ENCODE data around the gene NR3C2.

NR3C2 gene

GRCh38 chr4:148112231-148112982 lies 329.8 kb downstream of the NR3C2 start:
- TF ChIP-seq, protein P1, sequence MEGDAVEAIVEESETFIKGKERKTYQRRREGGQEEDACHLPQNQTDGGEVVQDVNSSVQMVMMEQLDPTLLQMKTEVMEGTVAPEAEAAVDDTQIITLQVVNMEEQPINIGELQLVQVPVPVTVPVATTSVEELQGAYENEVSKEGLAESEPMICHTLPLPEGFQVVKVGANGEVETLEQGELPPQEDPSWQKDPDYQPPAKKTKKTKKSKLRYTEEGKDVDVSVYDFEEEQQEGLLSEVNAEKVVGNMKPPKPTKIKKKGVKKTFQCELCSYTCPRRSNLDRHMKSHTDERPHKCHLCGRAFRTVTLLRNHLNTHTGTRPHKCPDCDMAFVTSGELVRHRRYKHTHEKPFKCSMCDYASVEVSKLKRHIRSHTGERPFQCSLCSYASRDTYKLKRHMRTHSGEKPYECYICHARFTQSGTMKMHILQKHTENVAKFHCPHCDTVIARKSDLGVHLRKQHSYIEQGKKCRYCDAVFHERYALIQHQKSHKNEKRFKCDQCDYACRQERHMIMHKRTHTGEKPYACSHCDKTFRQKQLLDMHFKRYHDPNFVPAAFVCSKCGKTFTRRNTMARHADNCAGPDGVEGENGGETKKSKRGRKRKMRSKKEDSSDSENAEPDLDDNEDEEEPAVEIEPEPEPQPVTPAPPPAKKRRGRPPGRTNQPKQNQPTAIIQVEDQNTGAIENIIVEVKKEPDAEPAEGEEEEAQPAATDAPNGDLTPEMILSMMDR (IDR thresholded peaks at IDR 0.05; ENCODE audit: borderline replicate concordance, extremely low read depth, low read length, poor library complexity, severe bottlenecking), result no peak
- TF ChIP-seq EZH2 (IDR thresholded peaks at IDR 0.05; ENCODE audit: borderline replicate concordance, low read depth, low read length, severe bottlenecking), result no peak
- no peaks in the 10 kb centered on the region for H3K4me1 ChIP-seq (ENCODE audit: insufficient read depth, low read length)
- H2AFZ ChIP-seq (ENCODE audit: low read depth, low read length), result no peak overlapping the region
- ATAC-seq (ENCODE audit: insufficient read depth, low read depth) (0 out of 3 replicates have a peak, but pooled peaks have one; percentile 44), DNase-seq (no peak)
- H3K9me3 ChIP-seq (ENCODE audit: insufficient read depth, low read length, severe bottlenecking), result no peaks in the 10 kb centered on the region
- no peak overlapping the region for H3K4me2 ChIP-seq (ENCODE audit: insufficient read depth, low read length)
- no peaks in the 10 kb centered on the region for H4K20me1 ChIP-seq (ENCODE audit: insufficient read depth, low read length)
- no peak overlapping the region for H3K27ac ChIP-seq (ENCODE audit: low read length)
- H3K79me2 ChIP-seq (ENCODE audit: insufficient read depth, low read length), result no peaks in the 10 kb centered on the region
- H3K36me3 ChIP-seq (ENCODE audit: insufficient read depth, low read length), result no peaks in the 10 kb centered on the region
- no peak overlapping the region for H3K4me3 ChIP-seq (ENCODE audit: low read depth in 1 of 2, low read length in 2 of 2)
- H3K9ac ChIP-seq (ENCODE audit: low read depth, low read length), result no peak overlapping the region
- H3K27me3 ChIP-seq (ENCODE audit: insufficient read depth, low read length, poor library complexity), result no peaks in the 10 kb centered on the region

- Histone ChIP-seq H3K79me2 (ENCODE audit: insufficient read depth, low read length) (no peaks in the 10 kb centered on the region), H4K20me1 (ENCODE audit: insufficient read depth, low read length) (no peaks in the 10 kb centered on the region), H3K4me1 (ENCODE audit: insufficient read depth, low read length) (no peaks in the 10 kb centered on the region), H3K9ac (ENCODE audit: low read depth, low read length) (no peak overlapping the region), H3K9me3 (ENCODE audit: insufficient read depth, low read length, severe bottlenecking) (no peaks in the 10 kb centered on the region), H3K36me3 (ENCODE audit: insufficient read depth, low read length) (no peaks in the 10 kb centered on the region), H2AFZ (ENCODE audit: low read depth, low read length) (no peak overlapping the region), H3K4me2 (ENCODE audit: insufficient read depth, low read length) (no peak overlapping the region), H3K4me3 (ENCODE audit: low read depth in 1 of 2, low read length in 2 of 2) (no peak overlapping the region), H3K27ac (ENCODE audit: low read length) (no peak overlapping the region), H3K27me3 (ENCODE audit: insufficient read depth, low read length, poor library complexity) (no peaks in the 10 kb centered on the region)
- no peak for DNase-seq
- no peak for TF ChIP-seq EZH2 (IDR thresholded peaks at IDR 0.05; ENCODE audit: borderline replicate concordance, low read depth, low read length, severe bottlenecking)
- TF ChIP-seq, protein P1 (IDR thresholded peaks at IDR 0.05; ENCODE audit: borderline replicate concordance, extremely low read depth, low read length, poor library complexity, severe bottlenecking), result no peak
- no peak for ATAC-seq (ENCODE audit: insufficient read depth, low read depth)
Observed at GRCh38 chr4:148110169-148110568, 332.0 kb downstream of the NR3C2 start.

GRCh38 chr4:148109216-148109615 lies 333.0 kb downstream of the NR3C2 start:
- ATAC-seq (ENCODE audit: insufficient read depth, low read depth), result no peak
- no peak for DNase-seq

More at GRCh38 chr4:148109216-148109615, 333.0 kb downstream of the NR3C2 start:
- Histone ChIP-seq H3K9ac (ENCODE audit: low read depth, low read length) (no peak overlapping the region), H3K9me3 (ENCODE audit: insufficient read depth, low read length, severe bottlenecking) (no peaks in the 10 kb centered on the region), H3K4me1 (ENCODE audit: insufficient read depth, low read length) (no peaks in the 10 kb centered on the region), H2AFZ (ENCODE audit: low read depth, low read length) (no peak overlapping the region), H3K27ac (ENCODE audit: low read length) (no peak overlapping the region), H4K20me1 (ENCODE audit: insufficient read depth, low read length) (no peaks in the 10 kb centered on the region), H3K36me3 (ENCODE audit: insufficient read depth, low read length) (no peaks in the 10 kb centered on the region), H3K79me2 (ENCODE audit: insufficient read depth, low read length) (no peaks in the 10 kb centered on the region), H3K27me3 (ENCODE audit: insufficient read depth, low read length, poor library complexity) (no peaks in the 10 kb centered on the region), H3K4me2 (ENCODE audit: insufficient read depth, low read length) (no peak overlapping the region), H3K4me3 (ENCODE audit: low read depth in 1 of 2, low read length in 2 of 2) (no peak overlapping the region)
- TF ChIP-seq EZH2 (IDR thresholded peaks at IDR 0.05; ENCODE audit: borderline replicate concordance, low read depth, low read length, severe bottlenecking), result no peak
- TF ChIP-seq, protein P1 (IDR thresholded peaks at IDR 0.05; ENCODE audit: borderline replicate concordance, extremely low read depth, low read length, poor library complexity, severe bottlenecking), result no peak
